ENCODE data around the gene PTPN18.

GRCh38 chr2:130381145-130381544, 25.3 kb downstream of the PTPN18 start:
- TF ChIP-seq FOXP2 (optimal IDR thresholded peaks at IDR 0.05; ENCODE audit: borderline replicate concordance, extremely low read depth, extremely low read length, insufficient read depth) (no peak), TAF1 (IDR thresholded peaks at IDR 0.05; ENCODE audit: borderline replicate concordance, insufficient read depth, low read length) (no peak)

Measured in PFSK-1 (cell line).